Adrenal gland (tissue), 12 donors: ENCODE measurements around the gene BRAT1. TPM values are rescaled to one million over a fixed set of nuclear protein-coding genes. Genes with fewer than 3 reads are reported as not detected.

ENCODE experiments used
- DNase-seq, 7 donors: peaks; one replicate each; pipeline ENCODE4 v3.0.0-alpha.2; 2019 to 2020
- H3K27ac ChIP-seq, 5 donors: fragments of 200-600 bp; sonication (generic) in 4 of 5; 1 replicate in 3 of 5; 2 replicates in 2 of 5; pipeline versions ENCODE4 v1.5.1 to v1.8.0; 2016 to 2020; ENCODE audit warnings: mild to moderate bottlenecking in 1 of 5
- H3K27me3 ChIP-seq: fragments of 200-600 bp; 2 replicates; pipeline ENCODE4 v1.8.0; 2021
- H3K36me3 ChIP-seq, 2 donors: fragments of 200-600 bp; replicated peaks in 1 of 2; 1 replicate in 1 of 2; 2 replicates in 1 of 2; pipeline versions ENCODE4 v1.5.1 to v1.8.0; 2018 to 2022
- H3K4me1 ChIP-seq, 2 donors: fragments of 200-600 bp; replicated peaks in 1 of 2; 1 replicate in 1 of 2; 2 replicates in 1 of 2; pipeline versions ENCODE4 v1.5.1 to v1.8.0; 2018 to 2021
- H3K4me3 ChIP-seq, 4 donors: fragments of 200-600 bp; sonication (generic) in 3 of 4; one replicate each; pipeline ENCODE4 v1.5.1; 2016 to 2018
- H3K9me3 ChIP-seq, 3 donors: fragments of 200-600 bp; sonication (generic) in 1 of 3; replicated peaks in 1 of 3; 1 replicate in 2 of 3; 2 replicates in 1 of 3; pipeline versions ENCODE4 v1.5.1 to v1.8.0; 2016 to 2021
- POLR2A ChIP-seq, 2 donors: fragments of 450-650 bp; IDR thresholded peaks; one replicate each; pipeline ENCODE4 v1.6.1; 2017; ENCODE audit warnings: antibody characterized with exemption in 2 of 2, mild to moderate bottlenecking in 2 of 2, moderate library complexity in 1 of 2
- WGBS, 4 donors: extraction: QIAGEN DNeasy Blood & Tissue Kit in 2 of 4; methylation state at CpG; one replicate each; pipeline versions ENCODE4 v1.1.5 to v1.1.7; 2013 to 2017; 5-methylcytosine and 5-hydroxymethylcytosine counted together
- intact Hi-C, 2 donors: fragments of 100-400 bp; cut with DNase I; formaldehyde crosslinking; loops; one replicate each; pipeline versions ENCODE4 v1.14.1 to v1.15.0; 2022 to 2023
- polyA plus RNA-seq, 3 donors: library from polyadenylated mRNA; stranded (reverse); fragments of 200-250 nt in 2 of 3; fragments of 350-450 nt in 1 of 3; fragmentation: Illumina TruSeq in 1 of 3; extraction: RNeasy Lipid Tissue Mini Kit (QIAGEN cat#74804) in 1 of 3; gene quantifications; one replicate each; pipeline ENCODE4 v1.2.3, GENCODE V29; 2013 to 2014
- total RNA-seq, 9 donors: library from RNA; depleted of rRNA in 4 of 9; stranded (reverse); fragments of >200 nt in 4 of 9; fragments of 120-200 nt in 1 of 9; fragmentation: NEBNext Ultra II Directional in 1 of 9; extraction: Animal tissue kit (Norgen Biotek cat#: 25700) in 1 of 9; gene quantifications; one replicate each; pipeline versions ENCODE4 v1.1.0 to v1.2.4, GENCODE V29; 2013 to 2023
- TF ChIP-seq, protein P1 (sequence below), 6 experiments: fragments of 450-650 bp in 4 of 6; fragments of 200-600 bp in 2 of 6; sonication (generic) in 1 of 6; IDR thresholded peaks; 1 replicate in 5 of 6; 2 replicates in 1 of 6; pipeline versions ENCODE4 v1.5.1 to v1.8.0; 2016 to 2021; ENCODE audit warnings: antibody characterized with exemption in 6 of 6, mild to moderate bottlenecking in 2 of 6, moderate library complexity in 1 of 6
- donor health status: healthy with polysubstance abuse.
- donor health status: Bipolar disorder and iron deficiency.
- donor health status: DM: yes; HTN: yes; CAD: no.
- donor health status: DM: no; HTN: no; CAD: no.
- donor health status: DM: no; HTN: no; CAD: no.
- donor health status: DM: yes; HTN: yes; CAD: no.

Gene BRAT1
- total and polyA plus RNA-seq, 12 donors = 3.7 to 120 (median 72.4) TPM

DNA sequence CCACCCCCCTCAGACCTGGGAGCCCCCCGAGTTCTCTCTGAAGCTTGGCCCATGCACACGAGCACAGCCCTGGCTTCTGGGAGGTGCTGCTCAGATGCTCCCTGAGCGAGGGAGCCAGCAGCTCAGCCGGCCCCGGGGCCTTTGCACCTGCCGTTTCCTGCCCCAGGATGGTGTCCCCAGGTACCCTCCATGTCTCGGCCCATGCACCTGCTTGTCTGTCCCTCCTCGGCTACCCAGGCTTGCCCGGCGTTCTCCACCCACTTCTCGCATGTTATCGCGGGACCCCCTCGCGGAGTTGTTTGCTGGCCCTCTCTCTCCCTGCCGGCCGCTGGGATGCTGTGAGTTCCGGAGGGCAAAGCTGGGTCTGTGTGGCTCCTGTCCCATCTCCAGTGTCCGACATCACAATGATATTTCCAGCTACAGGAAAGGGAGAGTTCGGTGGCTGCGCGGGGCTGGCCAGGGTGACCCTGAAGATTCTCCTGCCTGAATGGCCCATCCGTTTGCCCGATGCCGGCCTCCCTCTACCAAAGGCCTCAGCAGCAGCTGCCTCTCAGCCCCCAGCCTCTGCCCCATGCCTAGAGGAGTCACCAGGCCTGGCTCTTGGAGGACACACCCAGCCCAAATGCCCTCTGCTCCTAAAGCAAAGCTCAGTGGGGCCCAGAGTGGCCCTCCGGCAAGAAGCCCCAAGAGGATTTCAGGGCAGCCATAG lies 48.0 kb downstream of the BRAT1 start:
- DNase-seq = no peak
- Histone ChIP-seq H3K4me1 (peaks cover 0 to 25% of the 10 kb centered on the region in 2 donors), H3K27me3 (no peaks in the 10 kb centered on the region), H3K4me3 (no peak overlapping the region), H3K36me3 (no peaks in the 10 kb centered on the region), H3K9me3 (no peaks in the 10 kb centered on the region), H3K27ac (peak overlapping the region in 2 of 5 donors; percentile 54 to 80)
- WGBS, 4 donors = 75 to 90% (median 85%) methylated on average over 17 to 26 of the region's 26 CpGs
- no peak for TF ChIP-seq POLR2A (IDR thresholded peaks at IDR 0.05)
- TF ChIP-seq, protein P1, sequence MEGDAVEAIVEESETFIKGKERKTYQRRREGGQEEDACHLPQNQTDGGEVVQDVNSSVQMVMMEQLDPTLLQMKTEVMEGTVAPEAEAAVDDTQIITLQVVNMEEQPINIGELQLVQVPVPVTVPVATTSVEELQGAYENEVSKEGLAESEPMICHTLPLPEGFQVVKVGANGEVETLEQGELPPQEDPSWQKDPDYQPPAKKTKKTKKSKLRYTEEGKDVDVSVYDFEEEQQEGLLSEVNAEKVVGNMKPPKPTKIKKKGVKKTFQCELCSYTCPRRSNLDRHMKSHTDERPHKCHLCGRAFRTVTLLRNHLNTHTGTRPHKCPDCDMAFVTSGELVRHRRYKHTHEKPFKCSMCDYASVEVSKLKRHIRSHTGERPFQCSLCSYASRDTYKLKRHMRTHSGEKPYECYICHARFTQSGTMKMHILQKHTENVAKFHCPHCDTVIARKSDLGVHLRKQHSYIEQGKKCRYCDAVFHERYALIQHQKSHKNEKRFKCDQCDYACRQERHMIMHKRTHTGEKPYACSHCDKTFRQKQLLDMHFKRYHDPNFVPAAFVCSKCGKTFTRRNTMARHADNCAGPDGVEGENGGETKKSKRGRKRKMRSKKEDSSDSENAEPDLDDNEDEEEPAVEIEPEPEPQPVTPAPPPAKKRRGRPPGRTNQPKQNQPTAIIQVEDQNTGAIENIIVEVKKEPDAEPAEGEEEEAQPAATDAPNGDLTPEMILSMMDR (IDR thresholded peaks at IDR 0.05) = no peak
- intact Hi-C loops = no loop called here

DNA sequence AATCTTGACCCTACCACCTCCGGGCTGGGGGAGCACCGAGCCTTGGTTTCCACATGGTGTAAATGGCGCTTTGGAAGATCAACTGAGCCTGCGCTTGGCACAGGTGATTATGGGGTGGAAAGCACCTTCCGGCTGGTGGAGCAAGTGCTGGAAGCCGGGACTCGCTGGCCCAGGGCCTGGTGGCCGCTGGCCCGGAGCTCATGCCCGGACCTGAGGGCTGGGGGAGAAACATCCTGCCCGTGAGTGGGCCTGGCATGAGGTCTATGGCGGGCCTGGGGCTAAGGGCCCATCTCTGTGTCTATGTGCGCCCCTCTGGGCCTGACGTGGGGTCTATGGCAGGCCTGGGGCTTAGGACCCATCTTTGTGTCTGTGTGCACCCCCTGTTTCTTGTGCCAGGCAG lies 49.9 kb downstream of the BRAT1 start:
- intact Hi-C loops = no loop called here
- WGBS, 4 donors = 92 to 94% (median 93%) methylated on average over 5 to 14 of the region's 14 CpGs; no CpG with 5 or more reads in 1 of the 4 donors
- Histone ChIP-seq H3K36me3 (no peaks in the 10 kb centered on the region), H3K9me3 (no peaks in the 10 kb centered on the region), H3K27ac (no peak overlapping the region), H3K27me3 (no peaks in the 10 kb centered on the region), H3K4me1 (peaks cover 0 to 9% of the 10 kb centered on the region in 2 donors), H3K4me3 (no peak overlapping the region)
- no peak for DNase-seq
- TF ChIP-seq, protein P1 (IDR thresholded peaks at IDR 0.05) = no peak
- TF ChIP-seq POLR2A (IDR thresholded peaks at IDR 0.05) = no peak

DNA sequence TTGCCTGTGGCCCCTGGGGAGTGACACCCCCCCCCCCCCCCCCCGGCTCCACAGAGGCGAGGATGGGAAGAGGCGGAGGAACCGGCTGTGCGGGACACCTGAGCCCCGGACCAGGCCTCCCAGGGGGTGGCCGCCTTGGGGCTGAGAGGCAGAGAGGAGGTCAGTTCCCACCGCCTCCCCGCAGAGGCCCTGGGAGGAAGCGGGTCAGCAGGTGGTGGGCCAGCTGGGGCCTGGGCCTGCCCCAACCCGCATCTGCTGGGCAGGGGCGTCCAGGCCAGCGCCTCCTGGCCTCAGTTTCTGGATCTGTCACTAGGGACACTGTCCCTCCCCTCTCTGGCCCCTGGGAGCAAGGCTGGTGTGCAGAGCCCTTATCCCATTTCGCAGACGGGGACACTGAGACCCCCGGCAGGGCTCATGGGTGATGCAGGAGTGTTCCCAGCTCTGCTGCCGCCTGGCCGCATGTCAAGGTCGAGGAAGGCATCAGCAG lies 50.4 kb downstream of the BRAT1 start:
- no peaks in the 10 kb centered on the region for H3K9me3 ChIP-seq
- H3K4me1 ChIP-seq = peaks cover 0 to 9% of the 10 kb centered on the region in 2 donors
- no peak overlapping the region for H3K27ac ChIP-seq
- WGBS, 4 donors = 76 to 98% (median 89%) methylated on average over 8 to 19 of the region's 19 CpGs
- no peak overlapping the region for H3K4me3 ChIP-seq
- no peaks in the 10 kb centered on the region for H3K36me3 ChIP-seq
- DNase-seq = no peak
- H3K27me3 ChIP-seq = no peaks in the 10 kb centered on the region
- no peak for TF ChIP-seq POLR2A (IDR thresholded peaks at IDR 0.05)
- TF ChIP-seq, protein P1 (IDR thresholded peaks at IDR 0.05) = no peak
- intact Hi-C loops = no loop called here

DNA sequence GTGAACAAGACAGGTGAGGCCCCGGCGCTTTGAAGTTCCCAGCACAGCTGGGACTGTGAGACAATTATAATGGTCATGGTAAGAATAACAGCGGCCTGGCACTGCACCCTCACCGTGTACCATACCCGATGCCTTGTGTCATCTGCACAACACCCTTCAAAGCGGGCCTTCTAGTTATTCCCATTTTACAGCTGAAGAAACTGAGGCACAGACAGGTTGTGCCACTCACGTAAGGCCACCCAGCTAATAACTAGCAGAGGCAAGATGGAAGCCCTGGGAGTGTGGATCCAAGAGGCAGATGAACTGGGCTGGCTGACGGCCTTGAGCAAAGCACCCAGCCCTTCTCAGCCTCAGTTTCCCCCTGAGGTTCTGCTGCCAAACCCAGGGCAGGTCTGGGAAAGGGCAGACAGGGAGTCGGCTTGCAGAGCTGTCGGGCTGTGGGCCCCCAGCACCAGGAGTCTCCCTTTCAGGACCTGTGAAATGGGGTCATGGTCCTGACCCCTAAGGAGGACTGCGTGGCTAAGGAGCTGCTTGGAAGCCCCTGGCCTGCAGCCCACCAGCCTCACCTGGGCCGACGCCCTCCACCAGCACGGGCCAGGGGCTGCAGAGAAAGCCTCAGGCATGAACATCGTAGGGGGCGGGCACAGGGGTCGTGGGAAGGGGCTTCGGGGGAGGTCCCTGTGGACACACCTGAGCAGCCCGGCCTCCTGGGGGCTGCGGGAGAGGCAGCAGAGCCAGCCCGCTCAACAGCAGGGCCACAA lies 51.0 kb downstream of the BRAT1 start:
- no peaks in the 10 kb centered on the region for H3K27me3 ChIP-seq
- 80 to 90% (median 85%) methylated on average over 10 to 21 of the region's 21 CpGs for WGBS, 4 donors
- no peak for DNase-seq
- no peaks in the 10 kb centered on the region for H3K36me3 ChIP-seq
- no peak overlapping the region for H3K27ac ChIP-seq
- peaks cover 0 to 9% of the 10 kb centered on the region in 2 donors for H3K4me1 ChIP-seq
- intact Hi-C loops = no loop called here
- no peaks in the 10 kb centered on the region for H3K9me3 ChIP-seq
- no peak overlapping the region for H3K4me3 ChIP-seq
- TF ChIP-seq, protein P1 (IDR thresholded peaks at IDR 0.05) = no peak
- no peak for TF ChIP-seq POLR2A (IDR thresholded peaks at IDR 0.05)
